ENCODE results near the gene DHRS13.

GRCh38 chr17:28920201-28920600, 17.3 kb upstream of the DHRS13 start:
- TF ChIP-seq EZH2 (IDR thresholded peaks at IDR 0.05; ENCODE audit: borderline replicate concordance, low read length) = no peak
- TF ChIP-seq CTCF (conservative IDR thresholded peaks at IDR 0.05 in 1 of 2, IDR thresholded peaks at IDR 0.05 in 1 of 2; ENCODE audit: extremely low read depth in 1 of 2, insufficient read depth in 1 of 2, low read depth in 1 of 2, low read length in 2 of 2) = no peak
